ENCODE measurements around the gene ABCC1.
"Not testable (repeated sequence)": the region's sequence is repeated elsewhere in the genome, so short reads cannot be mapped to it uniquely, and the experiment has no call there.

The ABCC1 gene

GRCh38 chr16:16083421-16084156 is 134.2 kb downstream of the ABCC1 start:
- no peak for DNase-seq (ENCODE audit: low read depth in 2 of 2)

DNA sequence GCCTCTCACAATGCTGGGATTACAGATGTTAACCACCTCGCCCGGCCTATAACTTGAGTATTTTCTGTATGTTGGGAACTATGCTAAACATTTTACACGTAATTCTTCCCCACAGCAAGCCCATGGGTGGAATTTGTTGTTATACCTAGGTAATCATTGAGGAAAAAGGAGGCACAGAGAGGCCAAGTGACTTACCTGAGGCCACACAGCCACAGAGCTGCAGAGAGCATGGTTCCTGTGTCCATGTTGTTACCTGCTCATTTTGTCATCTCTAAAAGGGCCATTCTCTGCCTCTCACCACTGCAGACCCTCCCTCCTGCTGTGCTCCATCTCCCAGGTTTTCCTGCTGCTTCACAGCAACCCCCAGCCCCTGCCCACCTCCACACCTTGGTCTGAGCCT is 135.5 kb downstream of the ABCC1 start:
- no peak for DNase-seq (ENCODE audit: low read depth in 2 of 2)

DNA sequence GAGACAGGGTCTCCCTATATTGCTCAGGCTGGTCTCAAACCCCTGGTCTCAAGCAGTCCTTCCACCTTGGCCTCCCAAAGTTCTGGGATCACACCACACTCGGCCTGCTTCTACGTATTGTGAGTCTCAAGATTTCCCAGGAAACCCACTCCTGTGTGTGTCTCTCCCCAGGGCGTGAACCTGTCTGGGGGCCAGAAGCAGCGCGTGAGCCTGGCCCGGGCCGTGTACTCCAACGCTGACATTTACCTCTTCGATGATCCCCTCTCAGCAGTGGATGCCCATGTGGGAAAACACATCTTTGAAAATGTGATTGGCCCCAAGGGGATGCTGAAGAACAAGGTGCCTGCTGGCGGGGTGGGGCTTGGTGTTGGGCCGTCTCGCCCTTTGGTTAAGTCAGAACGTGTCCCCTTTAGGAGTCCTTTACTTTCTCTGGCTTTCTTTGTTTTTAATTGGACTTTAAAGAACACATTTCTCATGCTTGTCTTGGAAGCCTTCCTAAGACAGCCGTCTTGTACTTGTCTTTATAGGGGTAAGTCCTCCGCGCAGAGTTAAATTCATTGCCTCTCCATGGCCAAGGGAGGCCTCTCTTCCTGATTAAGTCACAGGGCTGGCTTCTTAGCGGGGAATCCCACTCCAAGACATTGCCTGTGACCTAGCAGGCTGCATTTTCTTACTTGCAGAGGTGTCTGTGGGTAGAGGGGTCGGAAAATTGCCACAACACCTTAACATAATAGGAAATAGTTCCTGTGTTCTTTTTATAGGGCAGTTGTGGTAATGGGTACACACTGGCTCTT is 137.4 kb downstream of the ABCC1 start:
- no peak for DNase-seq (ENCODE audit: low read depth in 2 of 2)

DNA sequence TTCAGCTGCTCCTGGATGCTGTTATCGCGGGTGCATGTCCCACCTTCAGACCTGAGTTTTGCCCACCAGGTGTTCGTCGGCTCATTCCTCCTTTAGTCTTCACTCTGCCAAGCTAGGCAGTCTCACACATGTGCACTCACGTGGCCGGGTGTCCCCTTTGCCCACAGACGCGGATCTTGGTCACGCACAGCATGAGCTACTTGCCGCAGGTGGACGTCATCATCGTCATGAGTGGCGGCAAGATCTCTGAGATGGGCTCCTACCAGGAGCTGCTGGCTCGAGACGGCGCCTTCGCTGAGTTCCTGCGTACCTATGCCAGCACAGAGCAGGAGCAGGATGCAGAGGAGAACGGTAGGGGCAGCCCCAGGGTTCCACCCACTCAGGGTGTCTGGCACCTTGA is 140.8 kb downstream of the ABCC1 start:
- no peak for DNase-seq (ENCODE audit: low read depth in 2 of 2)

- DNase-seq (ENCODE audit: low read depth in 2 of 2): no peak
Measured at GRCh38 chr16:16092925-16093627, 143.7 kb downstream of the ABCC1 start.

DNA sequence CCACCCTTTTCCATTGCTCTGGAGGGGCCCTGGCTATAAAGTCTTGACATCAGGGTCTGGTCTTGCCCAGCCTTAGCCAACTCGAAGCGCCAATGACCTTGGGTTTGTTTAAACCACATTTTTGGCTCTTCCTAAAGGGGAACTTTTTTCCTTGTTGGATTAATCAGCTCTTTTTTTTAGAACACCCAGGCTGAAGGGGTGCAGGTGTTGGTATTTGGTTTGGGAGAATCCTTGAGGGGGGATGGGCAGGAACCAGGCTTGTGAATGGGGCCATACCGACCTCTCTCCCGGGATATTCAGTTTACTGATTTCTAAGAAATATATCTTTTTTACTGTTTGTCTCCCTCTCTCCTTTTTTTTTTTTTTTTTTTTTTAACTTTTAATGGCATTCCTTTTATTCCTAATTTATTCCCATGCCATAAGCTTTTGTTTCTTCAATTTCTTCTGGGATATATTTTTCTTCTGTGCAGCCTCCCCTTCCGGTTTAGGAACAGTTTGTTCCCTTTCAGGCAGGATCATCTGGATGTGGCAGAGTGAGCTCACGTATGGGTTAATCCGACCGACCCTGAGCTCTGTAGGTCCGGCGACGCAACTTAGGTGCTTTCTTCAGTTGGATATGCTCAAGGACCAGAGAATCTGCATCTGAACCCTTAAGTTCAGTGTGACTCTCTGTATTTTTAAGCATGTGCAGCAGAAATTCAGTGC is 144.4 kb downstream of the ABCC1 start:
- no peak for DNase-seq (ENCODE audit: low read depth in 2 of 2)

DNA sequence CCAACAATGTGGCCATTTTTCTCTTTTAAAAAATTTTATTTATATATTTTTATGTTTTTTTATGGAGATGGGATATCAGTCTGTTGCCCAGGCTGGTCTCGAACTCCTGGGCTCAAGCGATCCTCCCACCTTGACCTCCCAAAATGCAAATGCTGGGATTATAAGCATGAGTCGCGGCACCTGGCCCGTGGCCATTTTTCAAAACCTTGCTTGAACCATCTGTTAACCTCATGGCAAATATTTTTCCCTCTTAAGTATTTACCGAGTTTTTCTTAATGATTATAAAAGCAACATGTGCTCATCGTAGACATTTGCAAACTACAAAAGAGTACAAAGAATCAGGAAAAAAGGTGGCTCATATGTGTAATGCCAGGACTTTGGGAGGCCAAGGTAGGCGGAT is 146.2 kb downstream of the ABCC1 start:
- no peak for DNase-seq (ENCODE audit: low read depth in 2 of 2)

GRCh38 chr16:16096121-16096857 is 146.9 kb downstream of the ABCC1 start:
- no peak for DNase-seq (ENCODE audit: low read depth in 2 of 2)

- DNase-seq (ENCODE audit: low read depth in 2 of 2): no peak
Measured at GRCh38 chr16:16096858-16097213, 147.4 kb downstream of the ABCC1 start.

DNA sequence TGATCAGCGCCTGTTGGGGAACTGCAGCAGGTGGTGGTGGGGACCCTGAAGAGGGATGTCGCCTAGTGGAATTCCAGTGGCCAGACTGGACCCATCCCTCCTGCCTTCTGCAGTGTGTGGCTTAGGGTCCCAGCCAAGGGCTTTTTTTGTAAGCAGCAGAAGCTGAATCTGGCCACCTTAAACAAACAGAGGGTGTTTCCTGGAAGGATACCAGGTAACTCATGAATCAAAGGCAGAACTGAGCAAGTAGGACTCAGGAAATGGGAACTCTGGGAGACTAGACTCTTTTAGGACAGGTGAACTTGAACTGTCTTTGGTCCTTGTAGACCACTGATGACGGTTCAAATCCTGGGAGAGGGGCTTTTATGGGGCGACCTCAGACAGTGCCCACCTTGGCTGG is 149.9 kb downstream of the ABCC1 start:
- DNase-seq (ENCODE audit: low read depth in 2 of 2): no peak

- no peak for DNase-seq (ENCODE audit: low read depth in 2 of 2)
Measured at GRCh38 chr16:16100631-16101030, 151.2 kb downstream of the ABCC1 start.

DNA sequence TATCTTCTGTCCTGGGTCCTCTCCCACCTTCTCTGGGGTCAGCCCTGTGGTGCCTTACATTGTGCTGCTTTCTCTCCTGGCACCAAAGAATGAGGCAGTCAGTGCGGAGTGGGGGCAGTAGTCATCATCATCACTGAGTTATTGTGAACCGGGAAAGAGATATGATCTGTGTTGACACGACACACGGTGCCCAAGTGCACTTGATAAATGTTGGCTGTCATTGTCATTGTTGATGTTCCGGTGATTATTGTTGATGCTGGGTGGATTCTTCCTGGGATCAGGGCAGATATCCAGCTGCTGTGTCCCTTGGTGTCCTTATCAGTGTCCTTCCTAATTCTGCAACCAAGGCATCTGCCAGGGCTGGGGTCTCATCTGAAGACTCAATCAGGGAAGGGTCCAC is 152.2 kb downstream of the ABCC1 start:
- DNase-seq (ENCODE audit: low read depth in 2 of 2): no peak

DNA sequence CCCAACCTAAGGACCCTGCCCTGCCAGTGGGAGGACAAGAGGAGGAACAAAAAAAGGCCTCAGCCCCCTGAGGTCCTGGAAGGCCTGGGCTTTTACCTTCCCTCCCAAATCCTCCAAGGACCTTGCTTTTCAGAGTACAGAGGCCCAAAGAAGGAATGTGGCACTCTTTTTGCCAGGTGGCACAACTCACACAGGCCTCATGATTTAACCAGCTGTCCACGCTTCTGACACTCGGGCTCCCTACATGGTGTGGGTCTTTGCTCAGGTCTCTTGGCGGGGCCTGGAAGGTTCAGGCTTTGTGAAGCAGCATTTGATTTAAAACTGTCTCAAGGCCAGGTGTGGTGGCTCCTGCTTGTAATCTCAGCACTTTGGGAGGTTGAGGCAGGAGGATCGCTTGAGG is 153.3 kb downstream of the ABCC1 start:
- no peak for DNase-seq (ENCODE audit: low read depth in 2 of 2)

GRCh38 chr16:16104132-16104803 is 154.9 kb downstream of the ABCC1 start:
- not testable (repeated sequence) for DNase-seq (ENCODE audit: low read depth in 2 of 2)

- not testable (repeated sequence) for DNase-seq (ENCODE audit: low read depth in 2 of 2)
Measured at GRCh38 chr16:16104804-16105141, 155.4 kb downstream of the ABCC1 start.

- no peak for DNase-seq (ENCODE audit: low read depth in 2 of 2)
Measured at GRCh38 chr16:16105646-16106045, 156.2 kb downstream of the ABCC1 start.

DNA sequence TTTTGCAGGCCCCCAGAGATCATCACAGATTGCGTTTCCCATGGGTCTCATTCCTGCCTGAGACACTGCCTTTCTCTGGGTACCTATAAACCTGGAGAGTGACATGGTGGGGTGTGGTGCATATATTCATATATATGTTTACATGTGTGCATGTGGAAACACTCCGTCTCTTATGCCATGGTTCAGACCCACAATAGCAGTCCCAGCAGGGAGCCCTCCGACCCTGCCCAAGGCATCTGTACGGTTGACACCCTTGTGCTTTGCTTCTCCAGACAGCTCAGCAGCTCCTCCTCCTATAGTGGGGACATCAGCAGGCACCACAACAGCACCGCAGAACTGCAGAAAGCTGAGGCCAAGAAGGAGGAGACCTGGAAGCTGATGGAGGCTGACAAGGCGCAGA is 157.1 kb downstream of the ABCC1 start:
- no peak for DNase-seq (ENCODE audit: low read depth in 2 of 2)

GRCh38 chr16:16107839-16108238 is 158.4 kb downstream of the ABCC1 start:
- no peak for DNase-seq (ENCODE audit: low read depth in 2 of 2)

- DNase-seq (ENCODE audit: low read depth in 2 of 2): no peak
Measured at GRCh38 chr16:16108759-16109158, 159.3 kb downstream of the ABCC1 start.

- no peak for DNase-seq (ENCODE audit: low read depth in 2 of 2)
Measured at GRCh38 chr16:16109453-16110110, 160.2 kb downstream of the ABCC1 start.

- no peak for DNase-seq (ENCODE audit: low read depth in 2 of 2)
Measured at GRCh38 chr16:16110111-16110490, 160.7 kb downstream of the ABCC1 start.
